Thymus (tissue), 11 donors: ENCODE measurements around the gene ZYG11A. TPM values are rescaled to one million over a fixed set of nuclear protein-coding genes. Genes with fewer than 3 reads are reported as not detected.

Source experiments
- DNase-seq, 9 donors: peaks; one replicate each; pipeline ENCODE4 v3.0.0-alpha.2; 2013; ENCODE audit warnings: low spot score in 9 of 9, low read depth in 6 of 9, missing footprints in 1 of 9
- H3K27ac ChIP-seq, 2 donors: one replicate each; pipeline ENCODE4 v1.5.1; 2013; ENCODE audit warnings: control low read depth in 1 of 2, low read depth in 1 of 2, low read length in 1 of 2, mild to moderate bottlenecking in 1 of 2, moderate library complexity in 1 of 2
- H3K27me3 ChIP-seq, 2 donors: one replicate each; pipeline ENCODE4 v1.5.1; 2013; ENCODE audit warnings: low read length in 1 of 2; ENCODE audit not compliant: control insufficient read depth in 2 of 2, insufficient read depth in 1 of 2
- H3K36me3 ChIP-seq, 2 donors: one replicate each; pipeline ENCODE4 v1.5.1; 2013; ENCODE audit warnings: low read length in 1 of 2, mild to moderate bottlenecking in 1 of 2, moderate library complexity in 1 of 2; ENCODE audit not compliant: control insufficient read depth in 2 of 2, insufficient read depth in 2 of 2
- H3K4me1 ChIP-seq, 2 donors: one replicate each; pipeline ENCODE4 v1.5.1; 2013; ENCODE audit warnings: low read length in 2 of 2; ENCODE audit not compliant: control insufficient read depth in 2 of 2, insufficient read depth in 2 of 2
- H3K4me3 ChIP-seq, 2 donors: one replicate each; pipeline ENCODE4 v1.5.1; 2013; ENCODE audit warnings: low read length in 2 of 2, control low read depth in 1 of 2, mild to moderate bottlenecking in 1 of 2
- H3K9me3 ChIP-seq, 2 donors: one replicate each; pipeline ENCODE4 v1.5.1; 2013; ENCODE audit warnings: low read length in 1 of 2, mild to moderate bottlenecking in 1 of 2; ENCODE audit not compliant: control insufficient read depth in 2 of 2, insufficient read depth in 1 of 2
- WGBS: extraction: QIAGEN DNeasy Blood & Tissue Kit; methylation state at CpG from one replicate; pipeline ENCODE4 v1.1.7; 2013; 5-methylcytosine and 5-hydroxymethylcytosine counted together
- polyA plus RNA-seq: library from polyadenylated mRNA; stranded (reverse); fragments of 200-250 nt; gene quantifications from one replicate; pipeline ENCODE4 v1.2.3, GENCODE V29; 2013
- total RNA-seq: library from RNA; stranded (reverse); fragments of 120-200 nt; gene quantifications from one replicate; pipeline ENCODE4 v1.2.4, GENCODE V29; 2013
- donor health status: healthy.

Gene ZYG11A
- total and polyA plus RNA-seq, 2 donors: 0.90 to 0.91 TPM

DNA sequence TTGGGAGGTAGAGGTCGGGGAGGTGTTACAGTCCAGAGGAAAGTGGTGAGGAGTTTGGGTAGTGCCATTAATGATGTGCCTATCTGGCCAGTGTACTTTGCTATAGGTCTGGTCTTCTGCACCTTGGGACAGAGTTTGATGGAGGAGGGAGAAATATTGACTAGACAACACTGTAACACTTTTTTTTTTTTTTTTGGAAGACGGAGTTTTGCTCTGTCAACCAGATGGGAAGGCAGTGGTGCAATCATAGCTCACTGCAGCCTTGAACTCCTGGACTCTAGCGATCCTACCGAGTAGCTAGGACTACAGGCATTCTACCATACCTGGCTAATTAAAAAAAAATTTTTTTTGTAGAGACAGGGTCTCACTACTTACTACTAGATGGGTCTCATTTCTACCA lies 86.5 kb downstream of the ZYG11A start:
- Histone ChIP-seq H3K9me3 (no peaks in the 10 kb centered on the region), H3K36me3 (no peaks in the 10 kb centered on the region), H3K4me1 (peaks cover 4 to 15% of the 10 kb centered on the region in 2 donors), H3K4me3 (no peak overlapping the region), H3K27me3 (peaks cover 0 to 6% of the 10 kb centered on the region in 2 donors), H3K27ac (no peak overlapping the region)
- 99% methylated on average over 4 of the region's 4 CpGs for WGBS
- no peak for DNase-seq

DNA sequence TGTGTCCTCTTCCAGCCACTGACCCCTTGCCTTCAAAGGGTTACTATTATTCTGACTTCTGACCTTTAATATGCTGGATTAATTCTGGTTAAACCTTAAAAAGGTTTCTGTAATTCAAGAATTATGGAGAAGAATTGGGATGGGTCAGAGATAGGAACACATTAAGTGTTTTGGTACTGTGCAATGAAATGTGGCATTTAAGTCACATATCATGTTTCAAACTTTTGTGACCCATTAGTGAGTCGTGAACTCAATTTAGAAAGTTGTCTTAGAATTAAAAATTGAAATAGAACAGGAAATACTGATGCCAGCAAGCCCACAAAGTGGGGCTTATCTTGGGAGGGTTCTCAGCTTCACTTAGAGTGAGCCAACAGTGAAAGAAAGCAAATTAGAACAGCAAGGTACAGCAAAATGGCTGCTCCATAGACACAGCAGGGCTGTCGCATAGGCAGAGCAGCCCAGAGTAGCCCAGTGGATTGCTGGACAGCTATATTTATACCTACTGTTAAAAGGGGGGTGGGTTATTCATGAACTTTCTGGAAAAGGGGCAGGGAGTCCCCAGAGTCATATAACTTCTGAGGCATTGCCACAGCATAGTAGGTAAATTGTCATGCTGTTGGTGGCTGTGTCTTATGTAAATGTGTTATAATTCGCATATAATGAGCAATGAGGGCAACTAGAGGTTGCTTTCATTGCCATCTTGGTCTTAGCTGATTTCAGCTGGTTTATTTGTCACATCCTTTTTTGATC lies 95.0 kb downstream of the ZYG11A start:
- H3K27ac ChIP-seq: no peak overlapping the region
- WGBS: 95% methylated on average over 3 of the region's 3 CpGs
- no peaks in the 10 kb centered on the region for H3K27me3 ChIP-seq
- no peaks in the 10 kb centered on the region for H3K36me3 ChIP-seq
- H3K4me3 ChIP-seq: no peak overlapping the region
- no peaks in the 10 kb centered on the region for H3K4me1 ChIP-seq
- no peak for DNase-seq
- no peaks in the 10 kb centered on the region for H3K9me3 ChIP-seq

DNA sequence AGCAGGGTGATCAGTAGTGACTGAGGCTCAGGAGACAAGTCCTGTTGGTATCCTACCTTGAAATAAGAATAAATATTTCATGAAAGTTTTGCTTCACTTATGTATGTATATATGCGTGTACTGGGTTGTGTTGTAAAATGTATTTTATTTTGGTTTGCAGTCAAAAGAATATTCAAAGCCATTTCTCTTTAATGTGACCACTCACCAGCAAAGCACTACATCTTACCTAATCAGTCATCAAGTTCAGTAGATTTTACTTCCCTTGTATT lies 95.6 kb downstream of the ZYG11A start:
- no peaks in the 10 kb centered on the region for H3K36me3 ChIP-seq
- no peak overlapping the region for H3K27ac ChIP-seq
- H3K4me3 ChIP-seq: no peak overlapping the region
- H3K4me1 ChIP-seq: no peaks in the 10 kb centered on the region
- no peak for DNase-seq
- 95% methylated on average over 1 of the region's 1 CpG for WGBS
- no peaks in the 10 kb centered on the region for H3K27me3 ChIP-seq
- H3K9me3 ChIP-seq: no peaks in the 10 kb centered on the region

DNA sequence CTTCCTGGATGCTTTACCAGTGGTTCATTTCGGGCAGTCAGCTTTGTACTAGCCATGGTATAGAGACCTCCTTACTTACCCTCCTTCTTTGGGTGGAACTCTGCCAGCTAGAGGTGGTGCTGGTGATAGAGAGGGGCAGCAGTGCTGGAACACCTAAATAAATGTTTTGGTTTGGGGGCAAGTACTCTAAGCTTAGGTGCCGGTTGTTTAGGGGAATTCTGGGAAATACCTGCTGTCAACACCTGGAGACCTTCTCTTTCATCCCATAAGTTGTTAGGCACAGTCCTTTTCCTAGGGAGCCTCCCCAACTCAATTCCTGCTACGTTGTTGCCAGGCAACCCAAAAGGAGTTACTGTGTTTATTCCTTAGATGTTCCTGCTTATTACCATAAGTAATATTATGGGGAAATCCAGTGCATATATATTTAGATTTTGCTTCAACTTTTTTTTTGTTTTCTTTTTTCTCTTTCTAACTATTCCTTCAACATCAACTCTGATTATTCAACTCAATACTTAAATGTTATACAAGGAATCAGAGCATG lies 101.4 kb downstream of the ZYG11A start:
- no peaks in the 10 kb centered on the region for H3K4me1 ChIP-seq
- 95% methylated on average over 3 of the region's 3 CpGs for WGBS
- no peaks in the 10 kb centered on the region for H3K9me3 ChIP-seq
- H3K36me3 ChIP-seq: no peaks in the 10 kb centered on the region
- H3K4me3 ChIP-seq: no peak overlapping the region
- H3K27ac ChIP-seq: no peak overlapping the region
- no peak for DNase-seq
- no peaks in the 10 kb centered on the region for H3K27me3 ChIP-seq

DNA sequence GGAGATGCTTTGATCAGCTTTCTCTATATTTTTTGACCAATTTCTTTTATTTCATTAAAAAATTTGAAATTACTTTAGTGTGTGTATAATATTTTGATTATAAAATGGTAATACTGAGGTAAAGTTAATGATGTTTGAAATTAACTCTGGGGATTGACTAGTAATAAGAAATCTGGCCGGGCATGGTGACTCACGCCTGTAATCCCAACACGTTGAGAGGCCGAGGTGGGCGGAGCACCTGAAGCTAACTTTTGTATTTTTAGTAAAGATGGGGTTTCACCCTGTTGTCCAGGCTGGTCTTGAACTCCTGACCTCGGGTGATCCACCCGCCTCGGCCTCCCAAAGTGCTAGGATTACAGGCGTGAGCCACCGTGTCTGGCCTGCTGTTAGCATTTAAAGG lies 102.0 kb downstream of the ZYG11A start:
- H3K9me3 ChIP-seq: no peaks in the 10 kb centered on the region
- no peak overlapping the region for H3K27ac ChIP-seq
- no peak overlapping the region for H3K4me3 ChIP-seq
- no peaks in the 10 kb centered on the region for H3K27me3 ChIP-seq
- DNase-seq: no peak
- 97% methylated on average over 10 of the region's 10 CpGs for WGBS
- H3K4me1 ChIP-seq: no peaks in the 10 kb centered on the region
- H3K36me3 ChIP-seq: no peaks in the 10 kb centered on the region

Other genes with a start within 250 kb of the ZYG11A start
- gene GPX7, start 240.4 kb upstream of the ZYG11A start, total RNA-seq: 30.9 TPM
- gene GPX7, start 240.4 kb upstream of the ZYG11A start, polyA plus RNA-seq: 22.2 TPM
- 0.61 TPM for gene SHISAL2A, start 209.6 kb upstream of the ZYG11A start, total RNA-seq
- 2.6 TPM for gene SHISAL2A, start 209.6 kb upstream of the ZYG11A start, polyA plus RNA-seq
- 4.0 TPM for gene COA7, start 144.4 kb upstream of the ZYG11A start, total RNA-seq
- gene COA7, start 144.4 kb upstream of the ZYG11A start, polyA plus RNA-seq: 4.7 TPM
- gene ZYG11B, start 116.3 kb upstream of the ZYG11A start, total RNA-seq: 10.8 TPM
- gene ZYG11B, start 116.3 kb upstream of the ZYG11A start, polyA plus RNA-seq: 9.0 TPM
- gene ECHDC2, start 79.0 kb downstream of the ZYG11A start, total RNA-seq: 31.6 TPM
- gene ECHDC2, start 79.0 kb downstream of the ZYG11A start, polyA plus RNA-seq: 114 TPM
- gene SCP2, start 84.5 kb downstream of the ZYG11A start, total RNA-seq: 141 TPM
- gene SCP2, start 84.5 kb downstream of the ZYG11A start, polyA plus RNA-seq: 179 TPM
- 1.4 TPM for gene PODN, start 219.5 kb downstream of the ZYG11A start, total RNA-seq
- 4.8 TPM for gene PODN, start 219.5 kb downstream of the ZYG11A start, polyA plus RNA-seq